ENCODE results near the gene CHRM4.

DNA sequence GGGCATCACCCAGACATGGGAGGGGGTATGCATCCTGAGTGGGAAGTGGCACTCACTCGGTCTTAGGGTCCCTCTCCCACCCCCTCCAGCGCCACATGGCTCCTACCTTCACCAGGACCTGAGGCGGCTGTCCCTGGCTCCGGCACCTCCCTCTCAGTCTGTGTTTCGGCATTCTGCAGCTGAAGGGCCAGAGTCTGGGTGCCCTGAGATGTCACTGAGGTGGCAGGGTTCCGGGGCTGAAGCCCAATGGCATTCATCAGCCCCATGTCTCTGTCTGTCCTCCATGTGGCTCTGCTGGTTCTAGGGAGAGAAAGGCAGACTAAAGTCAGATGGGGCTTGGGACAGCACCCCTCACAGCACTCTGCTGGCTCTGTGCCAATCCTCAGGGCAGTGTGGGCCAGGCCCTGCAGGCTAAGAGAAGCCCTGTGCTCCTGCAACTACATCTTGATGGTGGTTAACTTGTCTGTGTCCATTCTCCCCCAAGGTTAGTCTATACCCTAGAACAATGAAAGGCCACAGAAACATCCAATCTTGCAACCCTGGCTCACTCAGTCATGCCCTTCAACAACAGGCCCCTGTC, 16.9 kb upstream of the CHRM4 start:
- no peak for TF ChIP-seq EZH2 (IDR thresholded peaks at IDR 0.05; ENCODE audit: insufficient read depth, low read length)
- TF ChIP-seq, protein P1, sequence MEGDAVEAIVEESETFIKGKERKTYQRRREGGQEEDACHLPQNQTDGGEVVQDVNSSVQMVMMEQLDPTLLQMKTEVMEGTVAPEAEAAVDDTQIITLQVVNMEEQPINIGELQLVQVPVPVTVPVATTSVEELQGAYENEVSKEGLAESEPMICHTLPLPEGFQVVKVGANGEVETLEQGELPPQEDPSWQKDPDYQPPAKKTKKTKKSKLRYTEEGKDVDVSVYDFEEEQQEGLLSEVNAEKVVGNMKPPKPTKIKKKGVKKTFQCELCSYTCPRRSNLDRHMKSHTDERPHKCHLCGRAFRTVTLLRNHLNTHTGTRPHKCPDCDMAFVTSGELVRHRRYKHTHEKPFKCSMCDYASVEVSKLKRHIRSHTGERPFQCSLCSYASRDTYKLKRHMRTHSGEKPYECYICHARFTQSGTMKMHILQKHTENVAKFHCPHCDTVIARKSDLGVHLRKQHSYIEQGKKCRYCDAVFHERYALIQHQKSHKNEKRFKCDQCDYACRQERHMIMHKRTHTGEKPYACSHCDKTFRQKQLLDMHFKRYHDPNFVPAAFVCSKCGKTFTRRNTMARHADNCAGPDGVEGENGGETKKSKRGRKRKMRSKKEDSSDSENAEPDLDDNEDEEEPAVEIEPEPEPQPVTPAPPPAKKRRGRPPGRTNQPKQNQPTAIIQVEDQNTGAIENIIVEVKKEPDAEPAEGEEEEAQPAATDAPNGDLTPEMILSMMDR (IDR thresholded peaks at IDR 0.05; ENCODE audit: insufficient read depth, low read depth, low read length), result no peak
